ENCODE results near the gene GCK. TPM values are rescaled to one million over a fixed set of nuclear protein-coding genes. Genes with fewer than 3 reads are reported as not detected.

GCK gene
- total and polyA plus RNA-seq, 11 donors: 0.54 to 5.7 (median 1.9) TPM

- Histone ChIP-seq H3K4me1 (peaks cover 0 to 11% (median 0%) of the 10 kb centered on the region in 12 donors), H3K27ac (no peak overlapping the region), H3K4me3 (no peak overlapping the region), H3K36me3 (no peaks in the 10 kb centered on the region), H3K27me3 (no peaks in the 10 kb centered on the region), H3K9me3 (no peaks in the 10 kb centered on the region)
- ATAC-seq (no peak), DNase-seq (no peak)
- TF ChIP-seq POLR2A (IDR thresholded peaks at IDR 0.05) (no peak), CTCF (IDR thresholded peaks at IDR 0.05) (no peak)
- intact Hi-C loops (cut with DNase I): no loop called here
- 89 to 95% (median 92%) methylated on average over 9 to 12 of the region's 12 CpGs for WGBS, 4 donors
These were observed 30.2 kb downstream of the GCK start for GRCh38 chr7:44158873-44159631.

- TF ChIP-seq CTCF (IDR thresholded peaks at IDR 0.05): no peak
- no peak for TF ChIP-seq POLR2A (IDR thresholded peaks at IDR 0.05)
- H3K4me3 ChIP-seq: no peak overlapping the region
- H3K27ac ChIP-seq: no peak overlapping the region
- peaks cover 0 to 11% (median 0%) of the 10 kb centered on the region in 12 donors for H3K4me1 ChIP-seq
- DNase-seq: no peak
- WGBS, 4 donors: 77 to 81% (median 80%) methylated on average over 9 to 10 of the region's 10 CpGs
- H3K27me3 ChIP-seq: no peaks in the 10 kb centered on the region
- no peaks in the 10 kb centered on the region for H3K9me3 ChIP-seq
- intact Hi-C loops (cut with DNase I): no loop called here
- no peak for ATAC-seq
- no peaks in the 10 kb centered on the region for H3K36me3 ChIP-seq
These were observed 31.0 kb downstream of the GCK start for GRCh38 chr7:44158096-44158872.

- H3K4me1 ChIP-seq: peaks cover 0 to 11% (median 0%) of the 10 kb centered on the region in 12 donors
- H3K36me3 ChIP-seq: no peaks in the 10 kb centered on the region
- intact Hi-C loops (cut with DNase I): no loop called here
- ATAC-seq: no peak
- H3K27ac ChIP-seq: no peak overlapping the region
- H3K9me3 ChIP-seq: no peaks in the 10 kb centered on the region
- H3K4me3 ChIP-seq: no peak overlapping the region
- no peak for DNase-seq
- no peaks in the 10 kb centered on the region for H3K27me3 ChIP-seq
- TF ChIP-seq CTCF (IDR thresholded peaks at IDR 0.05) (no peak), POLR2A (IDR thresholded peaks at IDR 0.05) (no peak)
- 72 to 86% (median 77%) methylated on average over 13 to 15 of the region's 15 CpGs for WGBS, 4 donors
These were observed 31.8 kb downstream of the GCK start for GRCh38 chr7:44157116-44158080.

All from heart left ventricle (tissue), 16 donors.